ENCODE data around the gene HERC2. TPM values are rescaled to one million over a fixed set of nuclear protein-coding genes. Genes with fewer than 3 reads are reported as not detected.

HERC2 gene
- total and polyA plus RNA-seq, 7 donors, result 23.9 to 59.7 (median 41.1) TPM

GRCh38 chr15:28109626-28110455, 212.1 kb downstream of the HERC2 start:
- H3K27ac ChIP-seq, result no peak overlapping the region
- WGBS, 3 donors, result 83 to 87% (median 84%) methylated on average over 25 of the region's 25 CpGs

GRCh38 chr15:28107904-28108275, 214.1 kb downstream of the HERC2 start:
- intact Hi-C loops (cut with DNase I), result no loop called here
- H3K27me3 ChIP-seq (ENCODE audit: insufficient read depth in 3 of 3, low read length in 2 of 3), result peaks cover 0 to 21% (median 14%) of the 10 kb centered on the region in 3 donors
- ATAC-seq (no peak), DNase-seq (no peak)
- H3K4me1 ChIP-seq, result peaks cover 7% of the 10 kb centered on the region
- H3K4me3 ChIP-seq, result peak overlapping the region; percentile 66
- H3K27ac ChIP-seq, result no peak overlapping the region
- H3K36me3 ChIP-seq (ENCODE audit: insufficient read depth in 1 of 2, low read depth in 1 of 2), result peaks cover 0 to 24% of the 10 kb centered on the region in 2 donors
- no peak for TF ChIP-seq CTCF (IDR thresholded peaks at IDR 0.05)
- no peaks in the 10 kb centered on the region for H3K9me3 ChIP-seq
- 44 to 58% (median 49%) methylated on average over 8 of the region's 8 CpGs for WGBS, 3 donors

More at GRCh38 chr15:28109626-28110455, 212.1 kb downstream of the HERC2 start:
- Histone ChIP-seq H3K36me3 (ENCODE audit: insufficient read depth in 1 of 2, low read depth in 1 of 2) (peaks cover 0 to 43% of the 10 kb centered on the region in 2 donors), H3K4me3 (no peak overlapping the region), H3K9me3 (no peaks in the 10 kb centered on the region), H3K4me1 (peaks cover 7% of the 10 kb centered on the region), H3K27me3 (ENCODE audit: insufficient read depth in 3 of 3, low read length in 2 of 3) (peaks cover 0 to 11% (median 10%) of the 10 kb centered on the region in 3 donors)
- ATAC-seq (peak in 1 of 4 donors; percentile 9), DNase-seq (no peak)
- TF ChIP-seq CTCF (IDR thresholded peaks at IDR 0.05), result no peak
- intact Hi-C loops (cut with DNase I), result no loop called here

- H3K9me3 ChIP-seq, result no peaks in the 10 kb centered on the region
- 5 to 7% (median 7%) methylated on average over 60 to 63 of the region's 63 CpGs for WGBS, 3 donors
- no peak overlapping the region for H3K27ac ChIP-seq
- peaks cover 0 to 18% of the 10 kb centered on the region in 2 donors for H3K36me3 ChIP-seq (ENCODE audit: insufficient read depth in 1 of 2, low read depth in 1 of 2)
- peaks cover 0 to 22% (median 14%) of the 10 kb centered on the region in 3 donors for H3K27me3 ChIP-seq (ENCODE audit: insufficient read depth in 3 of 3, low read length in 2 of 3)
- peak overlapping the region; percentile 66 for H3K4me3 ChIP-seq
- ATAC-seq (peak; percentile 45 to 71 (median 48)), DNase-seq (no peak)
- intact Hi-C loops (cut with DNase I), result no loop called here
- peaks cover 7% of the 10 kb centered on the region for H3K4me1 ChIP-seq
- TF ChIP-seq CTCF (IDR thresholded peaks at IDR 0.05), result no peak
Measured at GRCh38 chr15:28107111-28107903, 214.7 kb downstream of the HERC2 start.

GRCh38 chr15:28106294-28107110, 215.5 kb downstream of the HERC2 start:
- 4 to 7% (median 4%) methylated on average over 46 to 81 of the region's 81 CpGs for WGBS, 3 donors
- no peak for DNase-seq
- intact Hi-C loops (cut with DNase I), result no loop called here
- ATAC-seq, result peak; percentile 45 to 63 (median 50)
- no peak overlapping the region for H3K27ac ChIP-seq
- H3K9me3 ChIP-seq, result no peaks in the 10 kb centered on the region
- no peak for TF ChIP-seq CTCF (IDR thresholded peaks at IDR 0.05)
- peaks cover 7% of the 10 kb centered on the region for H3K4me1 ChIP-seq
- peaks cover 0 to 10% of the 10 kb centered on the region in 2 donors for H3K36me3 ChIP-seq (ENCODE audit: insufficient read depth in 1 of 2, low read depth in 1 of 2)
- H3K4me3 ChIP-seq, result peak overlapping the region; percentile 66
- H3K27me3 ChIP-seq (ENCODE audit: insufficient read depth in 3 of 3, low read length in 2 of 3), result peaks cover 0 to 28% (median 14%) of the 10 kb centered on the region in 3 donors

All from psoas muscle (tissue), 8 donors.